ENCODE results near the gene TIA1. TPM values are rescaled to one million over a fixed set of nuclear protein-coding genes. Genes with fewer than 3 reads are reported as not detected.

The TIA1 gene
- total RNA-seq, 1 experiment from 2014 or later, result 150 TPM

- no peak for TF ChIP-seq CBFB (CRISPR knock-in tag; IDR thresholded peaks at IDR 0.05; ENCODE audit: low read depth)
- no peak for TF ChIP-seq NR3C1 (CRISPR knock-in tag; conservative IDR thresholded peaks at IDR 0.05; ENCODE audit: low read depth)
- no peak for TF ChIP-seq ZNF423 (CRISPR knock-in tag; IDR thresholded peaks at IDR 0.05)
- TF ChIP-seq TEAD1 (CRISPR knock-in tag; IDR thresholded peaks at IDR 0.05), result no peak
- TF ChIP-seq CREB1 (CRISPR knock-in tag; IDR thresholded peaks at IDR 0.05), result no peak
These were observed 44.0 kb downstream of the TIA1 start (continued) for GRCh38 chr2:70204452-70204851.

GRCh38 chr2:70203086-70203485, 45.3 kb downstream of the TIA1 start:
- Mint-ChIP-seq H3K4me3 (no peak overlapping the region), H3K36me3 (no peaks in the 10 kb centered on the region), H3K27ac (no peak overlapping the region), H3K4me1 (no peaks in the 10 kb centered on the region), H3K9me3 (peaks cover 4% of the 10 kb centered on the region), H3K27me3 (ENCODE audit: low read depth) (no peaks in the 10 kb centered on the region)
- CTCF ChIA-PET, result interaction anchor here (0.7 kb wide), 1 partner anchor 289 kb away, joined by 3 read pairs; no protein-coding TSS in a partner anchor
- POLR2A ChIA-PET, result no interaction called here
- no peak for DNase-seq (ENCODE audit: low spot score)
- TF ChIP-seq FOXP4 (CRISPR knock-in tag; IDR thresholded peaks at IDR 0.05), result no peak
- no peak for TF ChIP-seq CREM (CRISPR knock-in tag; IDR thresholded peaks at IDR 0.05)
- TF ChIP-seq ZNF532 (CRISPR knock-in tag; IDR thresholded peaks at IDR 0.05; ENCODE audit: borderline replicate concordance), result no peak
- TF ChIP-seq ATF1 (CRISPR knock-in tag; IDR thresholded peaks at IDR 0.05), result no peak
- no peak for TF ChIP-seq NFATC4 (CRISPR knock-in tag; IDR thresholded peaks at IDR 0.05)
- TF ChIP-seq NFE2L1 (CRISPR knock-in tag; IDR thresholded peaks at IDR 0.05), result no peak
- no peak for TF ChIP-seq ZNF425 (CRISPR knock-in tag; conservative IDR thresholded peaks at IDR 0.05)
- TF ChIP-seq ERG (CRISPR knock-in tag; IDR thresholded peaks at IDR 0.05), result no peak
- TF ChIP-seq MXD4 (CRISPR knock-in tag; IDR thresholded peaks at IDR 0.05; ENCODE audit: borderline replicate concordance), result no peak
- no peak for TF ChIP-seq ZBTB21 (CRISPR knock-in tag; IDR thresholded peaks at IDR 0.05; ENCODE audit: borderline replicate concordance)
- TF ChIP-seq MYBL2 (CRISPR knock-in tag; IDR thresholded peaks at IDR 0.05), result no peak
- TF ChIP-seq E2F4 (CRISPR knock-in tag; IDR thresholded peaks at IDR 0.05; ENCODE audit: borderline replicate concordance, low read depth), result no peak
- no peak for TF ChIP-seq FOXJ3 (CRISPR knock-in tag; IDR thresholded peaks at IDR 0.05; ENCODE audit: borderline replicate concordance)
- no peak for TF ChIP-seq TEAD4 (CRISPR knock-in tag; IDR thresholded peaks at IDR 0.05)
- TF ChIP-seq ZNF219 (CRISPR knock-in tag; IDR thresholded peaks at IDR 0.05; ENCODE audit: borderline replicate concordance), result no peak
- TF ChIP-seq ETV6 (CRISPR knock-in tag; IDR thresholded peaks at IDR 0.05), result no peak
- no peak for TF ChIP-seq ATF3 (CRISPR knock-in tag; conservative IDR thresholded peaks at IDR 0.05)
- no peak for ATAC-seq

Measured in WTC11 (cell line).